ENCODE measurements around the gene ATG4C. TPM values are rescaled to one million over a fixed set of nuclear protein-coding genes. Genes with fewer than 3 reads are reported as not detected.

The ATG4C gene
- total RNA-seq, 2 experiments from 2014 or later: 4.2 to 4.6 TPM

DNA sequence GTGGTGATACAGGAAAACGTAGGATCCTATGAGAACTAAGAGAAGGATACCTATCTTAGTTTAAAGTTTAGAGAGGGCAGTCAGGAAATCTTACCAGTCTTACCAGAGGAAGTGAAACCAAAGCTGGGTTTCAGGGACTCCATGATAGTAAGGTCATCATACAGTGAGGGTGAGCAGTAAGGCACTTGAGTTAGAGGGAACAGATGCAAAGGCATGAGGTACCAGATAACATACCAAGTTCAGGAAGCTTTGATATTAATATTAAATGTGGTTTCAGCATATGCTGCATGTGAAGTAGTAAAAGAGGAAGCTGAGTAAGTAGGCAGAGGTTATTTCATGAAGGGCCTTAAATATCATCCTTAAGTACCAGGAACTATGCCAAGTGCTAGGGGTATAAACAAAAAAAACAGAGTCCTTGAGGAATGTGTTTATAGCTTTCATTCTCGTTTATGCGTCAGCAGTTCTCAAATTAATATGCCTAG lies 16.9 kb downstream of the ATG4C start:
- Mint-ChIP-seq H3K4me1 (ENCODE audit: low read depth) (peaks cover 19% of the 10 kb centered on the region), H3K27ac (no peak overlapping the region), H3K9me3 (no peaks in the 10 kb centered on the region), H3K36me3 (ENCODE audit: low read depth) (peaks cover 19% of the 10 kb centered on the region), H3K4me3 (no peak overlapping the region), H3K27me3 (no peaks in the 10 kb centered on the region)
- no peaks in the 10 kb centered on the region for H3K4me1 ChIP-seq (ENCODE audit: insufficient read depth, low read length)
- DNase-seq (peak in 3 of 14 experiments; percentile 24 to 46 (median 45)), ATAC-seq (ENCODE audit: poor library complexity) (no peak)
- CTCF ChIA-PET: no interaction called here
- H3K27ac ChIP-seq (ENCODE audit: low read depth in 1 of 2, low read length in 2 of 2): no peak overlapping the region
- TF ChIP-seq, protein P1, sequence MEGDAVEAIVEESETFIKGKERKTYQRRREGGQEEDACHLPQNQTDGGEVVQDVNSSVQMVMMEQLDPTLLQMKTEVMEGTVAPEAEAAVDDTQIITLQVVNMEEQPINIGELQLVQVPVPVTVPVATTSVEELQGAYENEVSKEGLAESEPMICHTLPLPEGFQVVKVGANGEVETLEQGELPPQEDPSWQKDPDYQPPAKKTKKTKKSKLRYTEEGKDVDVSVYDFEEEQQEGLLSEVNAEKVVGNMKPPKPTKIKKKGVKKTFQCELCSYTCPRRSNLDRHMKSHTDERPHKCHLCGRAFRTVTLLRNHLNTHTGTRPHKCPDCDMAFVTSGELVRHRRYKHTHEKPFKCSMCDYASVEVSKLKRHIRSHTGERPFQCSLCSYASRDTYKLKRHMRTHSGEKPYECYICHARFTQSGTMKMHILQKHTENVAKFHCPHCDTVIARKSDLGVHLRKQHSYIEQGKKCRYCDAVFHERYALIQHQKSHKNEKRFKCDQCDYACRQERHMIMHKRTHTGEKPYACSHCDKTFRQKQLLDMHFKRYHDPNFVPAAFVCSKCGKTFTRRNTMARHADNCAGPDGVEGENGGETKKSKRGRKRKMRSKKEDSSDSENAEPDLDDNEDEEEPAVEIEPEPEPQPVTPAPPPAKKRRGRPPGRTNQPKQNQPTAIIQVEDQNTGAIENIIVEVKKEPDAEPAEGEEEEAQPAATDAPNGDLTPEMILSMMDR (IDR thresholded peaks at IDR 0.05): no peak
- no peaks in the 10 kb centered on the region for H3K36me3 ChIP-seq (ENCODE audit: insufficient read depth, low read length)
- H3K9me3 ChIP-seq (ENCODE audit: control insufficient read depth in 1 of 2, insufficient read depth in 1 of 2, low read length in 2 of 2): no peaks in the 10 kb centered on the region
- POLR2A ChIA-PET: no interaction called here
- intact Hi-C loops (cut with DNase I, micrococcal nuclease): no loop called here
- H3K27me3 ChIP-seq (ENCODE audit: control insufficient read depth in 1 of 2, insufficient read depth in 2 of 2, low read length in 2 of 2): no peaks in the 10 kb centered on the region
- H3K4me3 ChIP-seq (ENCODE audit: low read length): no peak overlapping the region

DNA sequence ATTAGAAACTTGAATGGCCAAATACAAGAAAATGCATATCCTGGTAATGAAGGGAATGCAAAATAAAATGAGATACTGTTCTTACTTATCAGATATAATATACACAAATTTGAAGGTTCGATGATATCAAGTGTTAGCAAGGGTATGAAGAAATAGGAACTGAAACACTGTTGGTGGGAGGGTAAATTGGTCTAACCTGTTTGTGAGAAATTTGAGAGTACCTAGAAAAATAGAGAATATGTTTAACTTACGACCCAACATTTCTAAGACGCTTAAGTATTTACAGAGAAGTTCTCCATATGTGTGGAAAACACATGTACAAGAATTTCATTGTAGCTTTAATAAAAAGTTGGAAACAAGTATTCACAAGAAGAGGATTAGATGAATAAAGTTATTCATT lies 25.9 kb downstream of the ATG4C start:
- Mint-ChIP-seq H3K9me3 (no peaks in the 10 kb centered on the region), H3K4me1 (ENCODE audit: low read depth) (no peaks in the 10 kb centered on the region), H3K4me3 (no peak overlapping the region), H3K27ac (no peak overlapping the region), H3K36me3 (ENCODE audit: low read depth) (peaks cover 80% of the 10 kb centered on the region), H3K27me3 (no peaks in the 10 kb centered on the region)
- TF ChIP-seq, protein P1 (IDR thresholded peaks at IDR 0.05): no peak
- POLR2A ChIA-PET: no interaction called here
- intact Hi-C loops (cut with DNase I, micrococcal nuclease): no loop called here
- ATAC-seq (ENCODE audit: poor library complexity) (no peak), DNase-seq (no peak)
- Histone ChIP-seq H3K27ac (ENCODE audit: low read depth in 1 of 2, low read length in 2 of 2) (no peak overlapping the region), H3K36me3 (ENCODE audit: insufficient read depth, low read length) (peaks cover 8% of the 10 kb centered on the region), H3K9me3 (ENCODE audit: control insufficient read depth in 1 of 2, insufficient read depth in 1 of 2, low read length in 2 of 2) (no peaks in the 10 kb centered on the region), H3K4me1 (ENCODE audit: insufficient read depth, low read length) (no peaks in the 10 kb centered on the region), H3K4me3 (ENCODE audit: low read length) (no peak overlapping the region), H3K27me3 (ENCODE audit: control insufficient read depth in 1 of 2, insufficient read depth in 2 of 2, low read length in 2 of 2) (no peaks in the 10 kb centered on the region)
- CTCF ChIA-PET: no interaction called here

DNA sequence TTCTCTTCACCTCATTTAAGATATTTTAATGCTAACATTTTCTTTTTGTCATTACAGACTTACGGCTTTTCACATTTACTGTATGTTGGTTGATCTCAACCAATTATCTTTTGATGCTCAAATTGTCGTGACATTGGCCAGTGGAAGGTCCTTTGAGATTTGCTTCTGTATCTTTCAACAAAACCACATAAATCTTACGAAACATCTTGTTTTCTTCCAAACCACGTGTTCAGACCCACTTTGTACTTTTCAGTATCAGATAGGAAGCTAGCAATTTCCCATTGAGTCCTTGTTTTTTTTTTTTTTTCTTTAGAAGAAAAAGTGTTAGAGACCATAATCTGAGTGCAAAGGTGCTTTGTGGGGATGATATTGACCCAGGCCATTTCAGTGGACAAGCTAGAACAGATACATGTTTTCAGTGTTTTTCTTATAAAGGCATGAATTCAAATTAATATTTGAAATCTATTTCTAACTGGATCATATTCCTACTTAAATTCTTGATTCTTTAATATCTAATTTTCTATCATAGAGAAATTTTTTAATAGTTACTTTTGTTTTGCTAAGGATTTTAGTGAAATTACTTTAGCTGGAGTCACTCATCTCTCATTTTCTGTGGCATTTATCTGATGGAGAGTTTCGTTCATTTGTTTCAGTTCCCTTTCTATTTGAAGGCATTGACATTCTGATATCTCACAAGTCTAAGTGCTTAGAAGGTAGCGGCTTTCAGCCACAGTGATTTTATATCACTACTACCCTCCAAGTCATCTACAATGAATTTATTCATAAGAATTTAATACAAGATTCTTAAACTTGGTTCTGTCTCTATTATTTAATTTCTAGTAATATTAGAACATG lies 26.7 kb downstream of the ATG4C start:
- intact Hi-C loops (cut with DNase I, micrococcal nuclease): no loop called here

More for the DNA sequence above, 26.7 kb downstream of the ATG4C start:
- CTCF ChIA-PET: interaction anchor here (1.2 kb wide), 1 partner anchor 323 kb away, joined by 3 read pairs; no protein-coding TSS in a partner anchor
- Mint-ChIP-seq H3K4me3 (no peak overlapping the region), H3K27me3 (no peaks in the 10 kb centered on the region), H3K9me3 (no peaks in the 10 kb centered on the region), H3K36me3 (ENCODE audit: low read depth) (peaks cover 83% of the 10 kb centered on the region), H3K4me1 (ENCODE audit: low read depth) (no peaks in the 10 kb centered on the region), H3K27ac (no peak overlapping the region)
- TF ChIP-seq, protein P1 (IDR thresholded peaks at IDR 0.05): no peak
- no peaks in the 10 kb centered on the region for H3K4me1 ChIP-seq (ENCODE audit: insufficient read depth, low read length)
- no peak overlapping the region for H3K27ac ChIP-seq (ENCODE audit: low read depth in 1 of 2, low read length in 2 of 2)
- DNase-seq (no peak), ATAC-seq (ENCODE audit: poor library complexity) (no peak)
- no peak overlapping the region for H3K4me3 ChIP-seq (ENCODE audit: low read length)
- H3K36me3 ChIP-seq (ENCODE audit: insufficient read depth, low read length): peaks cover 8% of the 10 kb centered on the region
- H3K27me3 ChIP-seq (ENCODE audit: control insufficient read depth in 1 of 2, insufficient read depth in 2 of 2, low read length in 2 of 2): no peaks in the 10 kb centered on the region
- H3K9me3 ChIP-seq (ENCODE audit: control insufficient read depth in 1 of 2, insufficient read depth in 1 of 2, low read length in 2 of 2): no peaks in the 10 kb centered on the region
- POLR2A ChIA-PET: no interaction called here

All from CD4-positive, alpha-beta T cell (primary cell).